ENCODE results near the gene PSMA5. TPM values are rescaled to one million over a fixed set of nuclear protein-coding genes. Genes with fewer than 3 reads are reported as not detected.
"Not testable (repeated sequence)": the region's sequence is repeated elsewhere in the genome, so short reads cannot be mapped to it uniquely, and the experiment has no call there.

The PSMA5 gene
- polyA plus RNA-seq, 3 donors: 96.1 to 128 (median 106) TPM

- DNase-seq (ENCODE audit: extremely low read depth in 1 of 11, low read depth in 9 of 11, low spot score in 4 of 11): not testable (repeated sequence)
These were observed 19.9 kb upstream of the PSMA5 start for GRCh38 chr1:109445949-109446695.

- no peak for DNase-seq (ENCODE audit: extremely low read depth in 1 of 11, low read depth in 9 of 11, low spot score in 4 of 11)
These were observed 18.1 kb upstream of the PSMA5 start for GRCh38 chr1:109444346-109444745.

GRCh38 chr1:109443476-109443875 is 17.2 kb upstream of the PSMA5 start:
- DNase-seq (ENCODE audit: extremely low read depth in 1 of 11, low read depth in 9 of 11, low spot score in 4 of 11): no peak

DNA sequence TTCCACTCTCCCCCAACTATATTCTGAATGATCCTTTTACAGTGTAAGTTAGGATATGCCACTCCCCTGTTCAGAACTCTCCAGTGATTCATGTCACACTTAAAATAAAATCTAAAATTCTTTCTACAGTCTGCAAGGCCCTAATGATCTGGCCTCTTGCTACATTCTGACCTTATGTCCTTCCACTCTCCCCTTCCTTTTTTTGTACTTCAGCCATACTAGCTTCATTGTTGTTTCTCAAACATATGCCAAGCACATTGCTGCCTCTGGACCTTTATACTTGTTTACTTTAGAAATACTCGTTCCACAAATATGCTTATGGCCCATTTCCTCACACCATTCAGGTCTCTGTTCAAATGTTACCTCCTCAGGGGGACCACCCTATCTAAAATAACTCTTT is 14.8 kb upstream of the PSMA5 start:
- DNase-seq (ENCODE audit: extremely low read depth in 1 of 11, low read depth in 9 of 11, low spot score in 4 of 11): no peak

DNA sequence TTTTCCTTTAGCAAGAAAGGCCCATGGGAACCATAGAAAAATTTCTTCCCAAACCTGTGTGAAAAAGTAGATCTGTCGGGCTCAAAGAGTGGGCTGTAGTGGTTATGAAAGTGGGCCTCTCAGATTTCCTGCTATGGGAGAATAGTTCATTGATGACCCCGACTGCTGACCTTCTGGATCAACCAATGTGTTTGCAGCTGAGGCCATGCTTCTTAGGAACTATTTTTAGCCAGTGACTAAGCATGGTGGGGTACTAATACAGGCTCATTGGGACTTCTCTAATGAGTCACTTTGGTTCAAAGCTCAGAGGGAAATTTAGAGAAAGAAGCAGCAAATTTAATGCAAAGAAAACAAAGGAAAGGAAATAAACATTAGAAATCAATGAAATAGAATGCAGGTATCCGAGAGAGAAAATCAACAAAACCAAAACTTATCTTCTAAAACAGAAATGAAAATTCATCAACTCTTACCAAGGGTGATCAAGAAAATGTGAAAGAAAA is 12.6 kb upstream of the PSMA5 start:
- DNase-seq (ENCODE audit: extremely low read depth in 1 of 11, low read depth in 9 of 11, low spot score in 4 of 11): no peak

DNA sequence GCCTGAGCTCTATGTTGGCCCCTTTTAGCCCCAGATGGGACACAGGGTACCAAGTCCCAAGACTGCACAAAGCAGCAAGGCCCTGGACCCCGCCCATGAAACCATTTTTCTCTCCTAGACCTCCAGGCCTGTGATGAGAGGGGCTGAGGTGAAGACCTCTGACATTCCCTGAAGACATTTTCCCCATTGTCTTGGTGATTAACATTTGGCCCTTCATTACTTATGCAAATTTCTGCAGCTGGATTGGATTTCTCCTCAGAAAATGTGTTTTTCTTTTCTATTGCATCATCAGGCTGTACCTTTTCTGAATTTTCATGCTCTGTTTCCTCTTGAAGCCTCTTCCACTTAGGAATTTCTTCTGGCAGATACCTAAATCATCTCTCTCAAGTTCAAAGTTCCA is 8.2 kb upstream of the PSMA5 start:
- DNase-seq (ENCODE audit: extremely low read depth in 1 of 11, low read depth in 9 of 11, low spot score in 4 of 11): no peak

DNA sequence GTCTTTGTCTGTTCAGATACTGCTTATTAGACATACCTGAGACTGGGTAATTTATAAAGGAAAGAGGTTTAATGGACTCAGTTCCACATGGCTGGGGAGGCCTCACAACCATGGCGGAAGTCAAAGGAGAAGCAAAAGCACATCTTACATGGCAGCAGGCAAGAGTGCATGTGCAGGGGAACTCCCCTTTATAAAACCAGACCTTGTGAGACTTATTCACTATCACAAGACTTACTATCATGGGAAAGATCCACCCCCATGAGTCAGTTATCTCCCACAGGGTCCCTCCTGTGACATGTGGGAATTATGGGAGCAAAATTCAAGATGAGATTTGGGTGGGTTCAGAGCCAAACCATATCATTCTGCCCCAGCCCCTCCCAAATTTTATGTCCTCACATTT is 7.1 kb upstream of the PSMA5 start:
- DNase-seq (ENCODE audit: extremely low read depth in 1 of 11, low read depth in 9 of 11, low spot score in 4 of 11): no peak

GRCh38 chr1:109432336-109432735 is 6.1 kb upstream of the PSMA5 start:
- no peak for DNase-seq (ENCODE audit: extremely low read depth in 1 of 11, low read depth in 9 of 11, low spot score in 4 of 11)

DNA sequence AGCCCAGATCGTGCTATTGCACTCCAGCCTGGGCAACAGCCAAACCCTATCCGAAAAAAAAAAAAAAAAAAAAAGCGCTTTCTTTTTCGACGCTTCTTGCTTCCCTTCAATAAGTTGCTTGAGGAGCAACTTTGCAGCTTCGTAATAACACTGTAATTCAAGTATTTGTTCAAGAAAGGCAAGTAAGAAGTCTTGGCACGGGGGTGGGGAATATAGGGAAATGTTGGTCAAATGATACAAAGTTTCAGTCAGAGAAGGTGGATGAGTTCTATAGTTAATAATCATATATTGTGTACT is 871 bp upstream of the PSMA5 start:
- DNase-seq (ENCODE audit: extremely low read depth in 1 of 11, low read depth in 9 of 11, low spot score in 4 of 11): peak in 1 of 11 donors; percentile 2

DNA sequence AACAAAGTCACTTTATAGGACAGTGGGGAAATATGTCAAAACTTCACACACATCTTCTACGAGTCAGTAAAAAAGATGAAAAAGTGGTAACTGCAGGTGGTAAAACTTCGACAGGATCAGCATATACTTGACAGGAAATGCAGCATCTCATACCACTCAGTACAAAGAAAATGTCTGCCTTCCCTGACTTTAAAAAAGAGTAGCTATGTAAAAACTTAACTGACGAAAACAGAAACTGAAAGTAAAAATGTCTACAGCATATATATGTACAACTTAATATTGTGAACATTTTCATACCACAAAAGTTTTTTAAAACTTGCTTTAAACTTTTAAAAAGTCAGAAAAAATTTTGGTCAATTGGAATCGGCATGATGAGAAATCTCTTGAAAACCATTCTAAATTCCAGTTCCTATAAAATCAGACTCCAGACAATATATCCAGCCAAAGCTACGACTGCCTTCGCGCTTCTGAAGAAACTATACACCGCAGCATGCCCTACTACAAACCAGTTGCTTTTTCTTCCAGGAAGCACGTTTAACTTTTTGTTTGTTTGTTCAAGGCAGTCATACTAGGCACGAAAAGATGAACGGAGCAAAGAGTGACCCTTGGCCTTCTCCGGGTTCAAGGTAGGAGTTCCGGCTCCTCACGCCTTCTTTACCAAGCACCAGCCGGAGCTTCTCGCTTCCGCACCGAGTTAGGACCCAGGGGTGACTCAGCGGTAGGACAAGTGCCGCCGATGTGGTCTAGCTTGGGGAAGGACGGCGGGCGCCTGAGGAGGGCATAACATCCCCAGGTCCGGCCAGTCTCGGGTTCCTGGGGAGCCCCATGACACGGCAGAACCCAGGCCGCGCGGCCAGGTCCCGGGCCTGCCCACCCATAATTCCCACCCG is 612 bp downstream of the PSMA5 start:
- peak in 5 of 11 donors; percentile 0 to 18 (median 13) for DNase-seq (ENCODE audit: extremely low read depth in 1 of 11, low read depth in 9 of 11, low spot score in 4 of 11)

DNA sequence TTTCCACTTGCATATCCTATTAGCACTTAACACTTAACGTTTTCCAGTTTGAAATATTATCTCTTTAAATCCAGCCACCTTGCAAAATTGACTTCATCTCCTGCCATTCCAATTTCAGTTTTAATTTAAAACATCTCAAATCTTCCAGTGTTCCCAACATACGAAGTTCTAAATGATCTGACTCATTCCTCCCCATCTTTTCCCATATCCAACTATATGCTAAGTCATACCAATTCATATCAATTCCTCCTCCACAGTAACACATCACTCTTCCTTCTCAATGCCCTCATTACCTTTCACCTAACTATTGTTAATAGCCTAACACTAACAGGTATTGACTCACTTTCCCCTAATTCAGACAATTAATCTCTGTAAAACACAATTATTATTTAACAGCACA is 2.8 kb downstream of the PSMA5 start:
- DNase-seq (ENCODE audit: extremely low read depth in 1 of 11, low read depth in 9 of 11, low spot score in 4 of 11): no peak

DNA sequence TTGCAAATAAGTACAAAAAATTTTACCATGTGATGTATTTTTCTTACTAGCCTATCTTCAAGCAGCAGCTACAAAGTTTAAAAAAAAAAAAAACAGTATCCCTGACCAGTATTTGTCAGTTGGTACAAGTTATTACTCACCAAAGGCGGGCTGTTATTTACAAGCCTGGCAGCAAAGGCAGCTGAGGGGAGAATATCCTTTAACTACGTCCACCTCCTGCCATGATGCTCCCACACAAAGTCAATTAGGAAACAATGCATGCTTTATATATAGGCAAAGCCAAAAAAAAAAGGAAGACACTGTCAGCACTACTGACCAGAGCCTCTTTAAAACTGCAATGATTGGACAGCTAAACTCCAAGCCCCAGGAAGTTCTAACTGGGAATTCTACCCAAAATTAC is 13.7 kb downstream of the PSMA5 start:
- DNase-seq (ENCODE audit: extremely low read depth in 1 of 11, low read depth in 9 of 11, low spot score in 4 of 11): no peak

GRCh38 chr1:109404838-109405237 is 21.4 kb downstream of the PSMA5 start:
- DNase-seq (ENCODE audit: extremely low read depth in 1 of 11, low read depth in 9 of 11, low spot score in 4 of 11): no peak

DNA sequence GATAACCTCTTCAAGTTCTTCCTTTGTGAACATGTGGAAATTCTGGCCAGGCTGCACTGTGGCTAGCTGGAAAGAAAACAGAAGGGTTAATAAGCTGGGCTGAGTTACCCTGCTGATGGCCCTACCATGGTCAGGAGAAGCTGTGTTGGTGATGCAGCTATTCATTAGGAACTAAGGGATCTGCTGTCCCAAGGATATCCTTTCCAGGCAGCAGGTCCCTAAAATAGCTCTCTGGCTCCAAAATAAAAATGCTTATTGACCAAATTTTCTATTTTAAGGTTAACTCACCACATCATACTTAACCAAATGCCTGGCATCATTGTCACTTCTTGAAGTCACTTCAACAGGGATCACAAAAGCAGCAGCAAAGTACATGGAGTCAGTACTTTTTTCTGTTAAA is 24.2 kb downstream of the PSMA5 start:
- DNase-seq (ENCODE audit: extremely low read depth in 1 of 11, low read depth in 9 of 11, low spot score in 4 of 11): no peak

DNA sequence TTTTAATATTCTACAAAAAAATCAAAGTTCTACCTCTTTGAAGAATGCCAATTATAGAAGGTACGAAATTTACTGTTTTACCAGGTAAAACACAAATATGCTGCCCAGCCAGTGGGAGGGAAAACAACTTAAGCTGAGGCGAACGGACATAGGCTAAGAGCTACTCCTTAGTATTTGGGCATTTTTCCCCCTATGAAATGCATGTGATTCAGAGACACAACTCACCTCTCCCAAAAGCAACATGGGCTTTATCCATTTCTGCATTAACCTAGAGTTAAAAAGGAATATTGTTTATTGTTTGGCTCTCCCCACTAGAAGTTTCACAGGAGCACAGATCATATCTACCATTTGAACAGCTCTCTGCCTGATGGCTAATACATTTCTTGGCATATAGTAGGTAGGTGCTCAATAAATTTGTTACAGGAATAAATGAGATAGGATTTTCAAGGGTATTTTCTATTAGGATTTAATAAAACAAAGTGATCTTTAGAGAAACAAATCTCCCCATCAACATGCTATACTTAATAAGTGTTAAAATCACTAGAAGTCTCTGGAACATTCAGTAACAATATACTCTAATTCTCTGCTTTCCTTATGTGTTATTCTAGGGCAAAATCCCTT is 26.1 kb downstream of the PSMA5 start:
- no peak for DNase-seq (ENCODE audit: extremely low read depth in 1 of 11, low read depth in 9 of 11, low spot score in 4 of 11)

DNA sequence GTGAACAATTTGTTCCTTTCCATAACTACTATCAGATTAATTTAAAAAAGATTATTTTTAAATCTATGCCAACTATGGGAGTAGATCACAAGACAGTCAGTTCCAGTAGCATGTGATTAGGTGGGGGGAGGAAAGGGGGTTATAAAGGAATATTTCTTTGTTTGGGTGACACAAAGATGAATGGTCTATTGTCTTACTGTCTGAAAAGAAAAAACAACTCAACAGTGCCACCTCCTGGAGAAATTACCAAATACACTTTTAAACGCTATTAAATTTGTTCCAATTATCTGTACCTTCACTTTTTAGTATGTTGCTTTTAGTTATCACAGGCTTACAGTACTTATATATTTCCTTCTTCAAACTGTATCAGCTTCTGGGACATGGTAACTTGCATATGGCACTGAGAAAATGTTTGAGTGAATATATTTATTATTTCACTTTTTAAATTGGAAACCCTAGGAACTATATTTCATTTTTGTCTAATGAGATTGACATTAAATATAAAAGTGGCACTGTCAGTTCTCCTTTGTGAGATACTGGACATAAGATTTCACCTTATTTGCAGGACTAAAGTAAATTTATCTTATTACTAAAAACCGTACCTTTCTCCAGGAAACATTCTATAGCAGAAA is 26.8 kb downstream of the PSMA5 start:
- DNase-seq (ENCODE audit: extremely low read depth in 1 of 11, low read depth in 9 of 11, low spot score in 4 of 11): peak in 5 of 11 donors; percentile 50 to 64 (median 55)

DNA sequence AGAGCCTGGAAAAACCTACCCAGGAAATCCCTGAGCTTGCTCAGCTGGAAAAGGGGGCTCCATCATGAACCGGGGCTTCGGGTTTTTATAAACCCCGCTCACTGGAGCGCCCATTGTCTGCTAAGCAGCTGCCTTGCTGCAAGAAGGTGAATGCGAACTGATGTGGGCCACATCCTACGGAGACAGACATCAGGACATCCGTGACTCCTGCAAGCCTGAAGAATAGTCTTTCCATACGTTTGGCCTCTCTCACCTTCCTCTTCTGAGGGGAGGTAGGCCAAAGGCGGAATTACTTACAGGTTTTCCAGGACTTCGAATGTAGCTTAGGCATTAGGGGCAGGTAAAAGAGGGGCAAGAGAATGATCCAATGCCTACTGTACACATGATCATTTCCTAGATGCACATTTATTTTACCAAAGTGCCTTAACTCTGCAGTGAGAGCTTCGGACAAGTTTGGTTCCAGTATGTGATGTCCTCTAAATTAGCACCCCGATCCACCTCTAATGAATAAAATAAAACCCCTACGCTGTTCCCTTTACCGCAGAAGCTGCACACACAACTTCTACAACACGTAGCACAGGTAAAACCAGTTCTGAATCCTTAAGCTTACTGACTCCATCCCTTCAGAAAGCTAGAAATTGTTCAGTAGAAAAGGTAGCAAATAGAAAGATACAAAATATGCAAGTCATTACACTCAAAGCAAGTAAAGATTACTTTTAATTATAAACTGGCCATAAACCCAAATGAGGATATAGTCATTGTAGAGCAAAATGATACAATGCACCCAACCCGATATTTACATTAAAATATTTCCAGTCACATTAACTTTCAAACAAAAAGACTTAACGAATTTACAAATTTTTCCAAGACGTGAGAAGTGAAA is 27.7 kb downstream of the PSMA5 start:
- no peak for DNase-seq (ENCODE audit: extremely low read depth in 1 of 11, low read depth in 9 of 11, low spot score in 4 of 11)

- DNase-seq (ENCODE audit: extremely low read depth in 1 of 11, low read depth in 9 of 11, low spot score in 4 of 11): peak in 9 of 11 donors; percentile 69 to 91 (median 83)
These were observed 28.5 kb downstream of the PSMA5 start, which contains the start of gene SORT1 for GRCh38 chr1:109397581-109398342. Gene SORT1 (minus strand): TSS chr1:109397918. CDS start chr1:109397892, 26 bp downstream.
